ENCODE results near the gene PTPN12. TPM values are rescaled to one million over a fixed set of nuclear protein-coding genes. Genes with fewer than 3 reads are reported as not detected.
"Not testable (repeated sequence)": the region's sequence is repeated elsewhere in the genome, so short reads cannot be mapped to it uniquely, and the experiment has no call there.

Gene PTPN12
- polyA plus RNA-seq, 1 donor from 2014 or later: 49.5 TPM

DNA sequence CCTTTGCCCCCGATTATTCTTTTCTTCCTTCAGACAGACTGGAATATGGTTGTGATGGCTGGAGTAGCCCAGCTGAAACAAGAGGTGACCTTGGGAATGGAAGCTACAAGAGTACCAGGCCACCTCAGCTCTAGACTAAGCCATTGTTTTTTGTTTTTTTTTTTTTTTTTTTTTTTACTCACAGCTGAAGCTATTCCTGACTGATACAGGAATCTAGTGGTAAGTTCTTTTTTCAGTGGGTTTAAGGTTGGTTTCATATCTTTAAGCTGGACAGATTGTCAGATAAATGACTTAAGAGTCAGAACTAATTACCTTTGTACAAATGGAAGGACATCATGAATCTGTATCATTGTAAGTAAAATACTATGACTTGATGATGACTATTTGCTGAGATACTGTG lies 30.2 kb upstream of the PTPN12 start:
- no peaks in the 10 kb centered on the region for H3K36me3 ChIP-seq (ENCODE audit: insufficient read depth, low read length)
- H3K9me2 ChIP-seq (ENCODE audit: insufficient read depth, low read length): no peaks in the 10 kb centered on the region
- H3K9ac ChIP-seq (ENCODE audit: low read length): no peak overlapping the region
- H3K27ac ChIP-seq (ENCODE audit: low read length): no peak overlapping the region
- no peak overlapping the region for H3K4me2 ChIP-seq (ENCODE audit: low read length)
- no peak overlapping the region for H3K4me3 ChIP-seq (ENCODE audit: low read length)
- H4K20me1 ChIP-seq (ENCODE audit: insufficient read depth): no peaks in the 10 kb centered on the region
- H3F3A ChIP-seq (ENCODE audit: insufficient read depth, low read length, poor library complexity, severe bottlenecking): no peaks in the 10 kb centered on the region
- H3K9me3 ChIP-seq (ENCODE audit: low read length): no peaks in the 10 kb centered on the region
- no peaks in the 10 kb centered on the region for H3K79me2 ChIP-seq (replicated peaks; ENCODE audit: insufficient read depth, low read length)
- no peak overlapping the region for H2AFZ ChIP-seq (ENCODE audit: low read depth, low read length)
- TF ChIP-seq POLR2AphosphoS5 (IDR thresholded peaks at IDR 0.05): no peak
- no peak for TF ChIP-seq MXI1 (conservative IDR thresholded peaks at IDR 0.05; ENCODE audit: poor library complexity, severe bottlenecking)
- no peak for TF ChIP-seq EZH2 (IDR thresholded peaks at IDR 0.05; ENCODE audit: borderline replicate concordance, insufficient read depth, low read length, poor library complexity, severe bottlenecking)
- no peaks in the 10 kb centered on the region for H3K27me3 ChIP-seq (ENCODE audit: insufficient read depth, low read depth, low read length)

DNA sequence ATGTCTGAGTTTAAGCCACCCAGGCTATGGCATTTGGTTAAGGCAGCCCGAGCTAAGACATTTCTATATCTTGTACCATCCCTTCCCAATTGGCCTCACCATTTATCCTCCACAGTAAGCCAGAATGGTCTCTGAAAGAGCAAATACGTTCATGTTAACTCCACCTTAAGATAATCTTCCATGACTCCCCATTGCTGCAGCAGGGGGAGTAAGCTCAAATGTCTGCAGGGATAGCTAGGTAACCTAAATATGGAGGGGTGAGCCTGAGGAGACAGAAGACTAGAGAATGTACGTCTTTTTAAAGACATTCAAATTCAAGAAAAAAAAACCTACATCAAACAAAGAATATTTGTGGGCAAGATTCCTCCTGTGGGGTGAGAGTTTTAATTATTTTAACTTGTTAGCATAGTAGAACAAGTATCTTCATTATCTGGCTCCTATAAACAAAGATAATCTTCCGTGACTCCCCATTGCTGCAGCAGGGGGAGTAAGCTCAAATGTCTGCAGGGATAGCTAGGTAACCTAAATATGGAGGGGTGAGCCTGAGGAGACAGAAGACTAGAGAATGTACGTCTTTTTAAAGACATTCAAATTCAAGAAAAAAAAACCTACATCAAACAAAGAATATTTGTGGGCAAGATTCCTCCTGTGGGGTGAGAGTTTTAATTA lies 24.0 kb upstream of the PTPN12 start:
- not testable (repeated sequence) for H3K36me3 ChIP-seq (ENCODE audit: insufficient read depth, low read length); H3K9ac ChIP-seq (ENCODE audit: low read length); H3K27me3 ChIP-seq (ENCODE audit: insufficient read depth, low read depth, low read length); H3K27ac ChIP-seq (ENCODE audit: low read length); H3K9me3 ChIP-seq (ENCODE audit: low read length); H4K20me1 ChIP-seq (ENCODE audit: insufficient read depth); H3K9me2 ChIP-seq (ENCODE audit: insufficient read depth, low read length); H3K79me2 ChIP-seq (replicated peaks; ENCODE audit: insufficient read depth, low read length); H3K4me2 ChIP-seq (ENCODE audit: low read length); H2AFZ ChIP-seq (ENCODE audit: low read depth, low read length); H3K4me3 ChIP-seq (ENCODE audit: low read length); H3F3A ChIP-seq (ENCODE audit: insufficient read depth, low read length, poor library complexity, severe bottlenecking)

DNA sequence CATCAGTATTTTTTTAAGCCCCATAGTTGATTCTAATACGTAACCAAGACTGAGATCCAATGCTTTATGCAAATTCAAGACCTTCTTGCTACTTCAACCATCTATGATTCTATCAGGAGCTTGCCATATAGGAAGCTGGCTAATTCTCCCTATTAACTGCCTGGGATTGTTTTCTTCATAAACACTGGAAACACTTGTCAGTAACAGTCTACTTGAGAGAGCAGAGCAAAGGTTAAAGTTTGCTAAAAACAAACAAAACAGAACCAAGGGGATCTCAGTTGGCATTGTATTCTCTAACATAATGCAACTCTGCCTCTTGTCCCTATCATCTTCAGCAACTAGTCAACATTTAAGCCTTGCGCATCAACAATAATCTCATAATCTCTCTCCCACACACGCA lies 21.0 kb upstream of the PTPN12 start:
- H2AFZ ChIP-seq (ENCODE audit: low read depth, low read length): no peak overlapping the region
- TF ChIP-seq, protein P1, sequence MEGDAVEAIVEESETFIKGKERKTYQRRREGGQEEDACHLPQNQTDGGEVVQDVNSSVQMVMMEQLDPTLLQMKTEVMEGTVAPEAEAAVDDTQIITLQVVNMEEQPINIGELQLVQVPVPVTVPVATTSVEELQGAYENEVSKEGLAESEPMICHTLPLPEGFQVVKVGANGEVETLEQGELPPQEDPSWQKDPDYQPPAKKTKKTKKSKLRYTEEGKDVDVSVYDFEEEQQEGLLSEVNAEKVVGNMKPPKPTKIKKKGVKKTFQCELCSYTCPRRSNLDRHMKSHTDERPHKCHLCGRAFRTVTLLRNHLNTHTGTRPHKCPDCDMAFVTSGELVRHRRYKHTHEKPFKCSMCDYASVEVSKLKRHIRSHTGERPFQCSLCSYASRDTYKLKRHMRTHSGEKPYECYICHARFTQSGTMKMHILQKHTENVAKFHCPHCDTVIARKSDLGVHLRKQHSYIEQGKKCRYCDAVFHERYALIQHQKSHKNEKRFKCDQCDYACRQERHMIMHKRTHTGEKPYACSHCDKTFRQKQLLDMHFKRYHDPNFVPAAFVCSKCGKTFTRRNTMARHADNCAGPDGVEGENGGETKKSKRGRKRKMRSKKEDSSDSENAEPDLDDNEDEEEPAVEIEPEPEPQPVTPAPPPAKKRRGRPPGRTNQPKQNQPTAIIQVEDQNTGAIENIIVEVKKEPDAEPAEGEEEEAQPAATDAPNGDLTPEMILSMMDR (IDR thresholded peaks at IDR 0.05; ENCODE audit: poor library complexity, severe bottlenecking): no peak
- TF ChIP-seq, protein P2, sequence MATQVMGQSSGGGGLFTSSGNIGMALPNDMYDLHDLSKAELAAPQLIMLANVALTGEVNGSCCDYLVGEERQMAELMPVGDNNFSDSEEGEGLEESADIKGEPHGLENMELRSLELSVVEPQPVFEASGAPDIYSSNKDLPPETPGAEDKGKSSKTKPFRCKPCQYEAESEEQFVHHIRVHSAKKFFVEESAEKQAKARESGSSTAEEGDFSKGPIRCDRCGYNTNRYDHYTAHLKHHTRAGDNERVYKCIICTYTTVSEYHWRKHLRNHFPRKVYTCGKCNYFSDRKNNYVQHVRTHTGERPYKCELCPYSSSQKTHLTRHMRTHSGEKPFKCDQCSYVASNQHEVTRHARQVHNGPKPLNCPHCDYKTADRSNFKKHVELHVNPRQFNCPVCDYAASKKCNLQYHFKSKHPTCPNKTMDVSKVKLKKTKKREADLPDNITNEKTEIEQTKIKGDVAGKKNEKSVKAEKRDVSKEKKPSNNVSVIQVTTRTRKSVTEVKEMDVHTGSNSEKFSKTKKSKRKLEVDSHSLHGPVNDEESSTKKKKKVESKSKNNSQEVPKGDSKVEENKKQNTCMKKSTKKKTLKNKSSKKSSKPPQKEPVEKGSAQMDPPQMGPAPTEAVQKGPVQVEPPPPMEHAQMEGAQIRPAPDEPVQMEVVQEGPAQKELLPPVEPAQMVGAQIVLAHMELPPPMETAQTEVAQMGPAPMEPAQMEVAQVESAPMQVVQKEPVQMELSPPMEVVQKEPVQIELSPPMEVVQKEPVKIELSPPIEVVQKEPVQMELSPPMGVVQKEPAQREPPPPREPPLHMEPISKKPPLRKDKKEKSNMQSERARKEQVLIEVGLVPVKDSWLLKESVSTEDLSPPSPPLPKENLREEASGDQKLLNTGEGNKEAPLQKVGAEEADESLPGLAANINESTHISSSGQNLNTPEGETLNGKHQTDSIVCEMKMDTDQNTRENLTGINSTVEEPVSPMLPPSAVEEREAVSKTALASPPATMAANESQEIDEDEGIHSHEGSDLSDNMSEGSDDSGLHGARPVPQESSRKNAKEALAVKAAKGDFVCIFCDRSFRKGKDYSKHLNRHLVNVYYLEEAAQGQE (IDR thresholded peaks at IDR 0.05; ENCODE audit: borderline replicate concordance): no peak
- TF ChIP-seq EP300 (conservative IDR thresholded peaks at IDR 0.05; ENCODE audit: poor library complexity, severe bottlenecking) (no peak), RAD21 (conservative IDR thresholded peaks at IDR 0.05) (no peak), SMC3 (conservative IDR thresholded peaks at IDR 0.05; ENCODE audit: poor library complexity) (no peak), MXI1 (conservative IDR thresholded peaks at IDR 0.05; ENCODE audit: poor library complexity, severe bottlenecking) (no peak), TAF1 (IDR thresholded peaks at IDR 0.05; ENCODE audit: low read depth) (no peak), POLR2AphosphoS5 (IDR thresholded peaks at IDR 0.05) (no peak), EZH2 (IDR thresholded peaks at IDR 0.05; ENCODE audit: borderline replicate concordance, insufficient read depth, low read length, poor library complexity, severe bottlenecking) (no peak)

More for the DNA sequence above, 21.0 kb upstream of the PTPN12 start:
- Histone ChIP-seq H3K9me2 (ENCODE audit: insufficient read depth, low read length) (no peaks in the 10 kb centered on the region), H3K27me3 (ENCODE audit: insufficient read depth, low read depth, low read length) (no peaks in the 10 kb centered on the region), H3K27ac (ENCODE audit: low read length) (no peak overlapping the region), H3K9ac (ENCODE audit: low read length) (no peak overlapping the region), H3F3A (ENCODE audit: insufficient read depth, low read length, poor library complexity, severe bottlenecking) (no peaks in the 10 kb centered on the region), H3K4me3 (ENCODE audit: low read length) (no peak overlapping the region), H3K36me3 (ENCODE audit: insufficient read depth, low read length) (no peaks in the 10 kb centered on the region), H3K4me2 (ENCODE audit: low read length) (no peak overlapping the region), H4K20me1 (ENCODE audit: insufficient read depth) (no peaks in the 10 kb centered on the region), H3K79me2 (replicated peaks; ENCODE audit: insufficient read depth, low read length) (no peaks in the 10 kb centered on the region), H3K9me3 (ENCODE audit: low read length) (no peaks in the 10 kb centered on the region)

All from neural cell (in vitro differentiated cells).